Smooth muscle cell (in vitro differentiated cells): ENCODE results near the gene MTMR12. TPM values are rescaled to one million over a fixed set of nuclear protein-coding genes. Genes with fewer than 3 reads are reported as not detected.

Experiments
- DNase-seq: peaks from one replicate; lab custom pipeline; 2025; ENCODE audit not compliant: unreplicated experiment; lab: John Stamatoyannopoulos, UW
- H2AFZ ChIP-seq: fragments of 200-600 bp; sonication (generic); 2 replicates; pipeline ENCODE4 v1.6.0; 2016; ENCODE audit warnings: antibody characterized with exemption, low read depth, mild to moderate bottlenecking
- H3F3A ChIP-seq: fragments of 200-600 bp; sonication (generic); 2 replicates; pipeline ENCODE4 v1.6.0; 2017; ENCODE audit warnings: antibody characterized with exemption, low read depth
- H3K27ac ChIP-seq: fragments of 200-600 bp; sonication (generic); 2 replicates; pipeline ENCODE4 v1.5.1; 2016; ENCODE audit warnings: low read depth, mild to moderate bottlenecking
- H3K27me3 ChIP-seq: fragments of 200-600 bp; sonication (generic); 2 replicates; pipeline ENCODE4 v1.6.1; 2016; ENCODE audit warnings: low read depth, mild to moderate bottlenecking
- H3K36me3 ChIP-seq: fragments of 200-600 bp; sonication (generic); 2 replicates; pipeline ENCODE4 v1.5.1; 2016; ENCODE audit warnings: low read depth
- H3K4me1 ChIP-seq: fragments of 200-600 bp; sonication (generic); 2 replicates; pipeline ENCODE4 v1.5.1; 2016; ENCODE audit warnings: low read depth
- H3K4me2 ChIP-seq: fragments of 200-600 bp; sonication (generic); 2 replicates; pipeline ENCODE4 v1.6.0; 2016; ENCODE audit warnings: mild to moderate bottlenecking
- H3K4me3 ChIP-seq: fragments of 200-600 bp; sonication (generic); 2 replicates; pipeline ENCODE4 v1.5.1; 2016; ENCODE audit warnings: mild to moderate bottlenecking
- H3K79me2 ChIP-seq: fragments of 200-600 bp; sonication (generic); 2 replicates; pipeline ENCODE4 v1.6.0; 2016; ENCODE audit warnings: low read depth, mild to moderate bottlenecking
- H3K9ac ChIP-seq: fragments of 200-600 bp; sonication (generic); 2 replicates; pipeline ENCODE4 v1.6.0; 2016; ENCODE audit warnings: low read depth
- H3K9me3 ChIP-seq: fragments of 200-600 bp; sonication (generic); replicated peaks from 2 replicates; pipeline ENCODE4 v1.5.1; 2016; ENCODE audit warnings: low read depth
- H4K20me1 ChIP-seq: fragments of 200-600 bp; sonication (generic); 2 replicates; pipeline ENCODE4 v1.6.0; 2016; ENCODE audit warnings: low read depth
- WGBS: methylation state at CpG from one replicate; pipeline ENCODE4 v1.1.7; 2016; ENCODE audit warnings: low lambda C conversion rate; 5-methylcytosine and 5-hydroxymethylcytosine counted together
- polyA plus RNA-seq: library from polyadenylated mRNA; unstranded; fragments of >200 nt; fragmentation: Nextera tagmentation; extraction: Ambion mirVana; gene quantifications from 2 replicates; pipeline ENCODE4 v1.2.1, GENCODE V29; 2016
- total RNA-seq: library from RNA; depleted of rRNA; stranded (reverse); fragments of >200 nt; gene quantifications from 2 replicates; pipeline ENCODE4 v1.2.3, GENCODE V29; 2014
- TF ChIP-seq, protein P1 (sequence below): fragments of 200-600 bp; sonication (generic); IDR thresholded peaks from 2 replicates; pipeline ENCODE4 v1.5.1; 2017; ENCODE audit warnings: borderline replicate concordance, mild to moderate bottlenecking, antibody characterized with exemption; ENCODE audit not compliant: insufficient read depth, poor library complexity, severe bottlenecking

MTMR12 gene
- total and polyA plus RNA-seq, 2 experiments from 2014 or later = 4.4 to 8.6 TPM

DNA sequence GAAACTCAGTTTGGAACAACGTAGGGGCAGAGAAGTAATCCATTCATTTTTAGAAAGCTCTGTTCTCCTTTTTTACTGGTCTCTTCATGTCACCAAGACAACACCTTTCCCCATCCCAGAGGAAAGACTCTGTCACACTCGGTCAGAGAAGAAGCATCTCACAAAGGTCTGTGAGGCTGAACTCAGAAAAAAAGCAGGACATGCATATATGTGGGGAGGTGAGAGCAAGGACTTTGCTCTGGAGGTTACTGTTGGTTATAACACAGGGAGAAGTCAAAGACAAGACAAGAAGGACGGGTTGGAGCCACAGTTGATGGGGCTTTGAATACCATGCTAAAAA is 19.2 kb upstream of the MTMR12 start:
- 84% methylated on average over 3 of the region's 3 CpGs for WGBS

DNA sequence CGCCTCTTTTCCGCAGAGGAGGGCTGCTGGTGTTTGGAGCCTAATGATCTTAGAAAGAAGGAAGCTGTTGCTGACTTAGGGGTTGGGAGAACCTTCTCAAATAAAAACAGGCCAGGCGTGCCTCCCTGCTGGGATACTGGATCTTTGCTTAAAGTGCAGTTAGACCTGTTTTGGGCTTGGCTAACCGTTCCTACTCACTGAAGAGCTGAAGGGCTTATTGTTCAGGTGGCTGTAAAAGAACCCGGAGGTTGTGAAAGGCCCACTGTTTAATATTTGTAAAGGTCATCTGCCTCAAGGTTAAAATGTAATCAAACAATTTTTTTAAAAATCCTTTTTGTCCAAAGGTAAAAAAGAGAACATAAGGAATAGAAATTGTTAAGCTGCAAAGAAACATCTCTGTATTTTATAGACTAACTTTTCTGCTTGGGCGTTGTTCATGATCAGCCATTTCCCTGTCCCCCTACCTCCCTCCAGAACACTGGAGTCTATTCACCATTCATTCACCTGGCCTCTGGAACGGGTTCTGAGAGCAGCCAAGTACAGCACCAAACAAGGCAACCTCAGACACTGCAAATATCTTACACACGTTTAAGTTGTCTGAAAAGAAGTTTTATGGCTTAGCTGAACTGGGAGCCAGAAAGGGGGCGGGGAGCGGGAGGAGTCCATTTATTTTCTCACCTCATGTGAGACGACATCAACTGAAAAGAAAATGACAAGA is 18.6 kb upstream of the MTMR12 start:
- no peak for DNase-seq
- no peaks in the 10 kb centered on the region for H3K36me3 ChIP-seq
- WGBS = 65% methylated on average over 11 of the region's 11 CpGs
- H3K27ac ChIP-seq = no peak overlapping the region
- H3F3A ChIP-seq = no peaks in the 10 kb centered on the region
- H3K9ac ChIP-seq = no peak overlapping the region
- no peaks in the 10 kb centered on the region for H3K9me3 ChIP-seq
- H3K4me2 ChIP-seq = no peak overlapping the region
- H3K79me2 ChIP-seq = no peaks in the 10 kb centered on the region
- H2AFZ ChIP-seq = no peak overlapping the region
- no peaks in the 10 kb centered on the region for H3K27me3 ChIP-seq
- TF ChIP-seq, protein P1, sequence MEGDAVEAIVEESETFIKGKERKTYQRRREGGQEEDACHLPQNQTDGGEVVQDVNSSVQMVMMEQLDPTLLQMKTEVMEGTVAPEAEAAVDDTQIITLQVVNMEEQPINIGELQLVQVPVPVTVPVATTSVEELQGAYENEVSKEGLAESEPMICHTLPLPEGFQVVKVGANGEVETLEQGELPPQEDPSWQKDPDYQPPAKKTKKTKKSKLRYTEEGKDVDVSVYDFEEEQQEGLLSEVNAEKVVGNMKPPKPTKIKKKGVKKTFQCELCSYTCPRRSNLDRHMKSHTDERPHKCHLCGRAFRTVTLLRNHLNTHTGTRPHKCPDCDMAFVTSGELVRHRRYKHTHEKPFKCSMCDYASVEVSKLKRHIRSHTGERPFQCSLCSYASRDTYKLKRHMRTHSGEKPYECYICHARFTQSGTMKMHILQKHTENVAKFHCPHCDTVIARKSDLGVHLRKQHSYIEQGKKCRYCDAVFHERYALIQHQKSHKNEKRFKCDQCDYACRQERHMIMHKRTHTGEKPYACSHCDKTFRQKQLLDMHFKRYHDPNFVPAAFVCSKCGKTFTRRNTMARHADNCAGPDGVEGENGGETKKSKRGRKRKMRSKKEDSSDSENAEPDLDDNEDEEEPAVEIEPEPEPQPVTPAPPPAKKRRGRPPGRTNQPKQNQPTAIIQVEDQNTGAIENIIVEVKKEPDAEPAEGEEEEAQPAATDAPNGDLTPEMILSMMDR = no peak
- H3K4me1 ChIP-seq = no peaks in the 10 kb centered on the region
- H3K4me3 ChIP-seq = no peak overlapping the region
- H4K20me1 ChIP-seq = no peaks in the 10 kb centered on the region

More for the DNA sequence above, 19.2 kb upstream of the MTMR12 start:
- Histone ChIP-seq H3K79me2 (no peaks in the 10 kb centered on the region), H3K9me3 (no peaks in the 10 kb centered on the region), H2AFZ (no peak overlapping the region), H3K27me3 (no peaks in the 10 kb centered on the region), H3K4me2 (no peak overlapping the region), H3K4me3 (no peak overlapping the region), H3K36me3 (no peaks in the 10 kb centered on the region), H3K9ac (no peak overlapping the region), H3K4me1 (no peaks in the 10 kb centered on the region), H3K27ac (no peak overlapping the region), H4K20me1 (no peaks in the 10 kb centered on the region), H3F3A (no peaks in the 10 kb centered on the region)
- no peak for DNase-seq
- TF ChIP-seq, protein P1 = no peak

GRCh38 chr5:32330126-32330971 is 17.6 kb upstream of the MTMR12 start:
- 91% methylated on average over 11 of the region's 11 CpGs for WGBS
- H3K4me3 ChIP-seq = no peak overlapping the region

More at GRCh38 chr5:32330126-32330971, 17.6 kb upstream of the MTMR12 start:
- no peak for DNase-seq
- Histone ChIP-seq H3K9ac (no peak overlapping the region), H3K4me1 (no peaks in the 10 kb centered on the region), H3K9me3 (no peaks in the 10 kb centered on the region), H4K20me1 (no peaks in the 10 kb centered on the region), H3K27me3 (no peaks in the 10 kb centered on the region), H3K36me3 (no peaks in the 10 kb centered on the region), H2AFZ (no peak overlapping the region), H3K4me2 (no peak overlapping the region), H3F3A (no peaks in the 10 kb centered on the region), H3K27ac (no peak overlapping the region), H3K79me2 (no peaks in the 10 kb centered on the region)
- TF ChIP-seq, protein P1 = no peak
